GM12801 (cell line): Measurements from ENCODE around the gene ZNF343.

Source experiments
- TF ChIP-seq, protein P1 (sequence below): IDR thresholded peaks from one replicate; pipeline ENCODE4 v1.5.1; 2011; ENCODE audit warnings: control low read depth; ENCODE audit not compliant: insufficient read length; ENCODE audit errors: extremely low read depth

The ZNF343 gene

DNA sequence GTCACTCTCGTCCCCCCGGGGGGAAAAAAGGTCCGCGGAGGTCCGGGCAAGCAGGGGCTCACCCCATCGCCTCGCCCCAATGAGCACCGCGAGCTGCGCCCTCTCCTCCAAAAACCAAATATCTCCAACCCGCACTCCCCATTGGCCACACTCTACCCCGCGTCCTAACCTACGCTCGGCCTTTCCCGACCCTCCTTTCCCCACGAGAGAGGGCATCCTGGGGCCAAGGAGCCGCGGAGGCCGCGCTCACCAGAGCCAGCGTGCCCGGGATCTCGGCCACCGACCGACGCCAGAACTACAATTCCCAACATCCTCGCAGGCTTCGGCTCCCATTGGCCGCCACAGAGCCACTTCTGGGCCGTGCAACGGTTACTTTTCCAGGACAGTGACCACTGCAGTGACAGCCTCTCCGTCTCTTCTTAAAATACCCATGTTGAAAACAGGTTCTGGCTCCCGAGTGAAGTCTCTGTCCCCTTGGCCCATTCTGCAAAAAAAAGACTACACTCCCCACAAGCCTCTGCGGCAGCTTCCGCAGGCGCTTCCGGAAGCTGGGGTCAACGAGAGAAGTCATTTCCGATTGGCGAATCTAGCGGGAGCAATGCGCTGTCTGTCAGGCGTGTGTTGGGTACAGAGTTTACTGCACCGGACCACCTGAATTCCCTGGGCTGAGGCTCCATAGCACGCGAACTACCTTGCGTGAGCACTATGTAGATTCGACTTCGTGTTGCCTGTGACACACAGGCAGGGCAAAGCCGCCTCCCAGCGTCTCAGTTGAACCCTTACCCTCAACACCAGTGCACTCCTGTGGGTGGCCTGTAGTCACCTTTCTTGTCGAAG, at the start of gene ZNF343:
TSS of gene ZNF343 (minus strand) at position 285 of the 837 bp plus-strand sequence. CDS start 15,020 bp downstream, outside the sequence.
- TF ChIP-seq, protein P1, sequence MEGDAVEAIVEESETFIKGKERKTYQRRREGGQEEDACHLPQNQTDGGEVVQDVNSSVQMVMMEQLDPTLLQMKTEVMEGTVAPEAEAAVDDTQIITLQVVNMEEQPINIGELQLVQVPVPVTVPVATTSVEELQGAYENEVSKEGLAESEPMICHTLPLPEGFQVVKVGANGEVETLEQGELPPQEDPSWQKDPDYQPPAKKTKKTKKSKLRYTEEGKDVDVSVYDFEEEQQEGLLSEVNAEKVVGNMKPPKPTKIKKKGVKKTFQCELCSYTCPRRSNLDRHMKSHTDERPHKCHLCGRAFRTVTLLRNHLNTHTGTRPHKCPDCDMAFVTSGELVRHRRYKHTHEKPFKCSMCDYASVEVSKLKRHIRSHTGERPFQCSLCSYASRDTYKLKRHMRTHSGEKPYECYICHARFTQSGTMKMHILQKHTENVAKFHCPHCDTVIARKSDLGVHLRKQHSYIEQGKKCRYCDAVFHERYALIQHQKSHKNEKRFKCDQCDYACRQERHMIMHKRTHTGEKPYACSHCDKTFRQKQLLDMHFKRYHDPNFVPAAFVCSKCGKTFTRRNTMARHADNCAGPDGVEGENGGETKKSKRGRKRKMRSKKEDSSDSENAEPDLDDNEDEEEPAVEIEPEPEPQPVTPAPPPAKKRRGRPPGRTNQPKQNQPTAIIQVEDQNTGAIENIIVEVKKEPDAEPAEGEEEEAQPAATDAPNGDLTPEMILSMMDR: no peak

GRCh38 chr20:2557873-2558580, 49.3 kb upstream of the ZNF343 start:
- TF ChIP-seq, protein P1: no peak

GRCh38 chr20:2545594-2545993, 36.9 kb upstream of the ZNF343 start:
- TF ChIP-seq, protein P1: no peak

GRCh38 chr20:2544211-2544610, 35.5 kb upstream of the ZNF343 start:
- TF ChIP-seq, protein P1: no peak

DNA sequence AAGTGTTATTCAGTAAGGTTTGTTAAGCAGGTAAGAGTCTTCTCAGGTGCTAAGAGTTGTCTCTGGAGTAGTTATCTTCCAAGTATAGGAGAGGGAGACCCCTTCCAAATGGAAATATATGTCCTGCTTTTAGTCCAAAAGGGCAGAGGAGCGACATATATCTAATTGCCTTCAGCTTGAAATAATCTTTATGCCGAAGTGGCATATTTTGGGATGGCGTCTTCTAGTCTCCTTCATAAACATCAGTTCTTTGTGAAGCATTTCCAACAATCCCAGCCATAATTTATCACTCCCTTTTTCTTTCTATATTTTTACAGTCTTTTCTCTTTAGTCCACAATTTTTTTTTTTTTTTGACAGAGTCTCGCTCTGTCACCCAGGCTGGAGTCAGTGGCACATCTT, 33.6 kb upstream of the ZNF343 start:
- TF ChIP-seq, protein P1: no peak

DNA sequence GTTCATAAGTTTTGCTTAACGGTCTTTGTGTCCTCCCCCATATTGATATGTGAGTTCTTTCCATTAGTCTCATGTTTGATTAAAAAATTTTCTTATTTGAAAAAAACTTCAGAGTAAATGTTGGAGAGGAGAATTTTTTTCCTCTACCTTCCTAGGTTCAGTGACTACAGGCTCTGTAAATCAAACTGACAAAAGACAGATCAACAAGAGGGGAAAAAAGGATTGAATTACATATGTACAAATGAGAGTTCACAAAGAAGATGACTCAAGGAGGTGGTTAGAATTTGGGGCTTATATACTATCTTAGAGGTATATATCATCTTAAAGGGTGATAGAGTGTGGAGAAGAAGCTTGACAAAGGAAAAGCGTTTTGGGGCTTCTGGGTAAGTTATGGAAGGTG, 33.2 kb upstream of the ZNF343 start:
- TF ChIP-seq, protein P1: no peak

DNA sequence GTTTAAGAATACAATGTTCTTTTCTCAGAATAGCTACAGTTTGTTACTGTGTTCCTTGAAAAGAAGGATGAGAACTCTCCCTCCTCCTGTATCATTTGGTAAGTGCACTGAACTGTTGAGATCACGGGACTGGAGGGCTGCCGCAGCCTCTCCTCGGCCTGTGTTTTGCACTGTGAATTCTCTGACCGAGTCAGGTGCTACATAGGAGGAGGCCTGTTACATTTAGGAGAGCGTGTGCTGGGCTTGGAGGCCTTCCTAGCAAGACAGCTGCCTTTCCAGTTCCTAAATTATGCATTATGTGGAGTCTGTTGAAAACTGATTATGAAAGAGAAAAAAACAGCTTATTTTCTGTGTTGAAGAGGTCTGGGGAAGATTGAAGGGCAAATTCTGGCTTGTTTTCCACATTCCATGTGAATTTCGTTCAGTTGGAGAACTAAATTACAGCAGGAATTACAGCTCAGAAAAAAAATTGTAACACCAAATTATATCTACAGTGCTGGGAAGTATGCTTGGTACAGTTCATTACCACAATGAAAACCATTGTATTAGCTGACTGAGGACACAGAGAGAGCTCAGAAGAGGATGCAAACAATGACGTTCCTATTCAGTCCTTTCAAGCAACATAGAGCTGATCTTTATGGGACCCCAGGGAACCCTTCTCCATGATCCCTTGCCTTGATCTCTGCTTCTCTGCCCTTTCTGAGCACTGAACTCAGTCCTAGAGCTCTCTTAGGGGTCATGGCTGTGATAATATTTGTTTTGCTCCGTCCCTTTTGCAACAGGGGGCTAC, 30.4 kb upstream of the ZNF343 start:
- TF ChIP-seq, protein P1: no peak
